GM23248 (cell line): ENCODE measurements around the gene ZBTB26.

Experiments
- EZH2 ChIP-seq: fragments of 200-600 bp; sonication (generic); IDR thresholded peaks from 2 replicates; pipeline ENCODE4 v1.6.1; 2018; ENCODE audit warnings: antibody characterized with exemption, mild to moderate bottlenecking; ENCODE audit not compliant: insufficient read depth, poor library complexity, severe bottlenecking
- EZH2phosphoT487 ChIP-seq: fragments of 200-600 bp; sonication (generic); IDR thresholded peaks from 2 replicates; pipeline ENCODE4 v1.6.1; 2018; ENCODE audit warnings: antibody characterized with exemption, moderate library complexity, mild to moderate bottlenecking, low read depth; ENCODE audit not compliant: insufficient read depth

GRCh38 chr9:122912671-122912963 lies 18.7 kb downstream of the ZBTB26 start:
- no peak for TF ChIP-seq EZH2phosphoT487
- no peak for TF ChIP-seq EZH2
